WTC11 (cell line): Measurements from ENCODE around the gene MAGI2.

Experiments
- ATF3 ChIP-seq: sonication (generic); formaldehyde crosslinking; conservative IDR thresholded peaks from 2 replicates; pipeline ENCODE4 v1.8.1; 2022; ENCODE audit warnings: mild to moderate bottlenecking, missing genetic modification reagents
- CTCF ChIP-seq: fragments of 200-600 bp; IDR thresholded peaks from 2 replicates; pipeline ENCODE4 v1.8.0; 2022; ENCODE audit warnings: antibody characterized with exemption
- ESRRA ChIP-seq: sonication (generic); formaldehyde crosslinking; IDR thresholded peaks from 2 replicates; pipeline ENCODE4 v1.8.1; 2022; ENCODE audit warnings: mild to moderate bottlenecking, missing genetic modification reagents, borderline replicate concordance
- FOXJ3 ChIP-seq: sonication (generic); formaldehyde crosslinking; IDR thresholded peaks from 2 replicates; pipeline ENCODE4 v1.9.0; 2021; ENCODE audit warnings: missing genetic modification reagents, mild to moderate bottlenecking, borderline replicate concordance
- FOXP1 ChIP-seq: sonication (generic); formaldehyde crosslinking; IDR thresholded peaks from 2 replicates; pipeline ENCODE4 v1.8.0; 2022; ENCODE audit warnings: missing genetic modification reagents, mild to moderate bottlenecking, moderate library complexity, borderline replicate concordance
- MAX ChIP-seq: sonication (generic); formaldehyde crosslinking; IDR thresholded peaks from 2 replicates; pipeline ENCODE4 v1.8.0; 2022; ENCODE audit warnings: mild to moderate bottlenecking, missing genetic modification reagents
- TEAD4 ChIP-seq: sonication (generic); formaldehyde crosslinking; IDR thresholded peaks from 2 replicates; pipeline ENCODE4 v1.8.0; 2022; ENCODE audit warnings: mild to moderate bottlenecking, missing genetic modification reagents

GRCh38 chr7:79211724-79212123 lies 241.7 kb downstream of the MAGI2 start:
- TF ChIP-seq MAX (CRISPR knock-in tag) (no peak), FOXP1 (no peak), ESRRA (no peak), ATF3 (CRISPR knock-in tag) (no peak), TEAD4 (CRISPR knock-in tag) (no peak), CTCF (no peak), FOXJ3 (CRISPR knock-in tag) (no peak)
